ENCODE results near the gene DPP6. TPM values are rescaled to one million over a fixed set of nuclear protein-coding genes. Genes with fewer than 3 reads are reported as not detected.

The DPP6 gene
- total RNA-seq, 4 donors from 2014 or later: 0.30 to 11.8 (median 10.7) TPM

DNA sequence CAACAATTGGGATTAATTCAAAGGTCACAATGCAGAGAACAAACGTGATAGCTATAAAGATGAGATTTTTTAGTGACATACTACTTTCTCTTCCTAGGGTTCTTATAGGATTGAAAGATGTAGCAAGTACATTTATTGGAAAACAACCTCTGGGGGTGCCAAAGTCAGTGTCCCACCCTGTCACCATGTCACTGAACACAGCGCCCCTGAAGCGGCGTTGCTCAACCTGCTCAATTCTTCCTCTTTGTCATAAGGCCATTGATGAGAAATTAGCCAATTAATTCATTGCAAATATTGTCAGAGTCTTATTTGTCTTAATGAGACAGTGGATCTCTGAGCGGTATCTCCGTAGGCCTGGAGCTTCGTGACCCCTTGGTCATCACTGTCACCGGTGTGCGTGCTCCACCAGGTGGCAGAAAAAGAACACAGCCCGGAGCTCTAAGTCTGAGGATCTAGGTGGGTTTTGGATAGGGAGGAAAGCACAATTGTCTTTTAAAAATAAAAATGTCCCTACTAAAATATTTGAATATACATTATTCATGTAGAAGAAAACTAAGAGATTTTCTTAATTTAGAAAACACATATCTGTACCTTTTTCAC is 588.2 kb downstream of the DPP6 start:
- 56% methylated on average over 10 of the region's 10 CpGs for WGBS
- Histone ChIP-seq H3K4me3 (no peak overlapping the region), H3K4me1 (no peaks in the 10 kb centered on the region), H3K36me3 (no peaks in the 10 kb centered on the region), H3K27ac (no peak overlapping the region), H3K27me3 (no peaks in the 10 kb centered on the region), H3K9me3 (peaks cover 1% of the 10 kb centered on the region)
- no peak for DNase-seq (ENCODE audit: low spot score in 2 of 2)
- TF ChIP-seq CTCF (IDR thresholded peaks at IDR 0.05): no peak
- no peak for TF ChIP-seq EP300 (IDR thresholded peaks at IDR 0.05)
- TF ChIP-seq POLR2AphosphoS5 (IDR thresholded peaks at IDR 0.05): no peak
- TF ChIP-seq POLR2A (IDR thresholded peaks at IDR 0.05): no peak

- Histone ChIP-seq H3K4me1 (no peaks in the 10 kb centered on the region), H3K4me3 (no peak overlapping the region), H3K9me3 (no peaks in the 10 kb centered on the region), H3K27ac (no peak overlapping the region), H3K27me3 (no peaks in the 10 kb centered on the region), H3K36me3 (no peaks in the 10 kb centered on the region)
- WGBS: 42% methylated on average over 4 of the region's 4 CpGs
- DNase-seq (ENCODE audit: low spot score in 2 of 2): no peak
- no peak for TF ChIP-seq EP300 (IDR thresholded peaks at IDR 0.05)
- no peak for TF ChIP-seq POLR2A (IDR thresholded peaks at IDR 0.05)
- no peak for TF ChIP-seq CTCF (IDR thresholded peaks at IDR 0.05)
- no peak for TF ChIP-seq POLR2AphosphoS5 (IDR thresholded peaks at IDR 0.05)
Observed at GRCh38 chr7:154640917-154641316, 588.7 kb downstream of the DPP6 start.

- Histone ChIP-seq H3K27me3 (no peaks in the 10 kb centered on the region), H3K9me3 (no peaks in the 10 kb centered on the region), H3K4me3 (no peak overlapping the region), H3K27ac (no peak overlapping the region), H3K36me3 (no peaks in the 10 kb centered on the region), H3K4me1 (no peaks in the 10 kb centered on the region)
- WGBS: 81% methylated on average over 3 of the region's 3 CpGs
- no peak for DNase-seq (ENCODE audit: low spot score in 2 of 2)
- TF ChIP-seq POLR2A (IDR thresholded peaks at IDR 0.05) (no peak), CTCF (IDR thresholded peaks at IDR 0.05) (no peak), POLR2AphosphoS5 (IDR thresholded peaks at IDR 0.05) (no peak), EP300 (IDR thresholded peaks at IDR 0.05) (no peak)
Observed at GRCh38 chr7:154644366-154644765, 592.2 kb downstream of the DPP6 start.

- 82% methylated on average over 11 of the region's 11 CpGs for WGBS
- no peak for DNase-seq (ENCODE audit: low spot score in 2 of 2)
- H3K4me1 ChIP-seq: no peaks in the 10 kb centered on the region
- no peak overlapping the region for H3K27ac ChIP-seq
- no peaks in the 10 kb centered on the region for H3K27me3 ChIP-seq
- H3K4me3 ChIP-seq: no peak overlapping the region
- no peaks in the 10 kb centered on the region for H3K36me3 ChIP-seq
- peaks cover 4% of the 10 kb centered on the region for H3K9me3 ChIP-seq
- no peak for TF ChIP-seq CTCF (IDR thresholded peaks at IDR 0.05)
- TF ChIP-seq POLR2AphosphoS5 (IDR thresholded peaks at IDR 0.05): no peak
- no peak for TF ChIP-seq EP300 (IDR thresholded peaks at IDR 0.05)
- TF ChIP-seq POLR2A (IDR thresholded peaks at IDR 0.05): no peak
Observed at GRCh38 chr7:154646126-154647013, 594.2 kb downstream of the DPP6 start.

- Histone ChIP-seq H3K9me3 (peaks cover 4% of the 10 kb centered on the region), H3K4me3 (no peak overlapping the region), H3K36me3 (no peaks in the 10 kb centered on the region), H3K4me1 (no peaks in the 10 kb centered on the region), H3K27ac (no peak overlapping the region), H3K27me3 (no peaks in the 10 kb centered on the region)
- 90% methylated on average over 12 of the region's 12 CpGs for WGBS
- no peak for DNase-seq (ENCODE audit: low spot score in 2 of 2)
- no peak for TF ChIP-seq EP300 (IDR thresholded peaks at IDR 0.05)
- TF ChIP-seq POLR2A (IDR thresholded peaks at IDR 0.05): no peak
Observed at GRCh38 chr7:154647625-154648024, 595.4 kb downstream of the DPP6 start.
